Measurements from ENCODE around the gene RPP25.
A peak's percentile ranks its signal among the peaks of the same experiment; 100 is the strongest.

RPP25 gene

GRCh38 chr15:74906450-74907162 is 50.0 kb downstream of the RPP25 start, which contains the start of gene FAM219B (continued):
- TF ChIP-seq BCL6B (tag by site-specific recombination; IDR thresholded peaks at IDR 0.05) (no peak; the same call in 1 of the 2 replicates), ZNF37A (tag by site-specific recombination; IDR thresholded peaks at IDR 0.05) (peak; percentile 58; the same call in 1 of the 2 replicates), ZNF2 (tag by site-specific recombination; IDR thresholded peaks at IDR 0.05) (peak; percentile 6; the same call in 1 of the 2 replicates), ZNF280D (tag by site-specific recombination; IDR thresholded peaks at IDR 0.05) (no peak), ZNF571 (tag by site-specific recombination; IDR thresholded peaks at IDR 0.05) (no peak), GLI4 (tag by site-specific recombination; IDR thresholded peaks at IDR 0.05) (no peak), ZNF560 (tag by site-specific recombination; IDR thresholded peaks at IDR 0.05; ENCODE audit: borderline replicate concordance) (no peak), ZBTB6 (tag by site-specific recombination; IDR thresholded peaks at IDR 0.05) (no peak), ZNF423 (tag by site-specific recombination; IDR thresholded peaks at IDR 0.05) (peak; percentile 30; the same call in 1 of the 2 replicates), ZNF114 (tag by site-specific recombination; IDR thresholded peaks at IDR 0.05) (no peak), ZNF624 (tag by site-specific recombination; IDR thresholded peaks at IDR 0.05) (no peak), IKZF3 (tag by site-specific recombination; IDR thresholded peaks at IDR 0.05) (peak; percentile 19; the same call in 1 of the 2 replicates), ZFHX2 (tag by site-specific recombination; conservative IDR thresholded peaks at IDR 0.05) (peak; percentile 70), INSM2 (tag by site-specific recombination; IDR thresholded peaks at IDR 0.05) (0 out of 2 replicates have a peak, but pooled peaks have one; percentile 32), ZBTB20 (tag by site-specific recombination; IDR thresholded peaks at IDR 0.05) (peak; percentile 79; the same call in 1 of the 2 replicates), ZIC2 (tag by site-specific recombination; IDR thresholded peaks at IDR 0.05) (peak; percentile 93), YY2 (tag by site-specific recombination; IDR thresholded peaks at IDR 0.05) (peak; percentile 60), ZNF404 (tag by site-specific recombination; IDR thresholded peaks at IDR 0.05) (no peak), ZNF664 (tag by site-specific recombination; IDR thresholded peaks at IDR 0.05) (no peak), ZBTB8A (tag by site-specific recombination; IDR thresholded peaks at IDR 0.05) (peak; percentile 54; the same call in 1 of the 2 replicates), PBX3 (CRISPR knock-in tag; IDR thresholded peaks at IDR 0.05) (0 out of 2 replicates have a peak, but pooled peaks have one; percentile 68), ZNF26 (tag by site-specific recombination; IDR thresholded peaks at IDR 0.05) (no peak), KLF8 (tag by site-specific recombination; IDR thresholded peaks at IDR 0.05) (0 out of 2 replicates have a peak, but pooled peaks have one; percentile 77), GLIS2 (tag by site-specific recombination; IDR thresholded peaks at IDR 0.05) (peak; percentile 92), ZNF416 (tag by site-specific recombination; IDR thresholded peaks at IDR 0.05) (no peak), ZNF623 (tag by site-specific recombination; IDR thresholded peaks at IDR 0.05) (no peak), ZNF266 (tag by site-specific recombination; IDR thresholded peaks at IDR 0.05; ENCODE audit: low read depth) (no peak), KLF9 (tag by site-specific recombination; IDR thresholded peaks at IDR 0.05; ENCODE audit: low read depth) (peak; percentile 35; the same call in 1 of the 2 replicates), YY1 (tag by site-specific recombination; IDR thresholded peaks at IDR 0.05) (peak; percentile 90; the same call in 1 of the 2 replicates)

Data from HEK293 (cell line).